Urothelium cell line (cell line): ENCODE results near the gene DNM3.

ENCODE experiments used
- DNase-seq: peaks from one replicate; pipeline ENCODE4 v3.0.0; 2011; ENCODE audit warnings: low spot score, mixed read lengths
- FAIRE-seq: peaks from 2 replicates; lab custom pipeline; 2011; peaks lifted over from hg19 to GRCh38; lab: Jason Lieb, UNC

Gene DNM3

GRCh38 chr1:171966426-171967220 is 125.3 kb downstream of the DNM3 start:
- DNase-seq (no peak), FAIRE-seq (no peak)

- FAIRE-seq (no peak), DNase-seq (no peak)
These were observed 127.9 kb downstream of the DNM3 start for GRCh38 chr1:171969226-171969625.

GRCh38 chr1:171969813-171970212 is 128.5 kb downstream of the DNM3 start:
- FAIRE-seq (no peak), DNase-seq (no peak)

- DNase-seq (no peak), FAIRE-seq (no peak)
These were observed 131.5 kb downstream of the DNM3 start for GRCh38 chr1:171972846-171973245.

GRCh38 chr1:171973421-171973820 is 132.1 kb downstream of the DNM3 start:
- FAIRE-seq (no peak), DNase-seq (no peak)

GRCh38 chr1:171981303-171981702 is 140.0 kb downstream of the DNM3 start:
- no peak for DNase-seq
- no peak for FAIRE-seq

- no peak for DNase-seq
- no peak for FAIRE-seq
These were observed 142.3 kb downstream of the DNM3 start for GRCh38 chr1:171983584-171983983.

GRCh38 chr1:171984262-171984661 is 143.0 kb downstream of the DNM3 start:
- DNase-seq = no peak
- FAIRE-seq = no peak

- FAIRE-seq (peak; percentile 37), DNase-seq (peak; percentile 32)
These were observed 143.7 kb downstream of the DNM3 start for GRCh38 chr1:171984850-171985485.

GRCh38 chr1:171985639-171986038 is 144.3 kb downstream of the DNM3 start:
- peak; percentile 28 for DNase-seq
- FAIRE-seq = no peak

- FAIRE-seq (no peak), DNase-seq (no peak)
These were observed 147.1 kb downstream of the DNM3 start for GRCh38 chr1:171988243-171988885.

- DNase-seq (no peak), FAIRE-seq (no peak)
These were observed 149.1 kb downstream of the DNM3 start for GRCh38 chr1:171990371-171990770.

GRCh38 chr1:171994293-171994692 is 153.0 kb downstream of the DNM3 start:
- FAIRE-seq (no peak), DNase-seq (no peak)

- FAIRE-seq = no peak
- DNase-seq = no peak
These were observed 154.3 kb downstream of the DNM3 start for GRCh38 chr1:171995573-171995972.

GRCh38 chr1:171997936-171998335 is 156.6 kb downstream of the DNM3 start:
- FAIRE-seq (no peak), DNase-seq (no peak)

GRCh38 chr1:171998711-171999110 is 157.4 kb downstream of the DNM3 start:
- FAIRE-seq = no peak
- DNase-seq = no peak

- no peak for FAIRE-seq
- DNase-seq = no peak
These were observed 158.5 kb downstream of the DNM3 start for GRCh38 chr1:171999756-172000155.

GRCh38 chr1:172001288-172001687 is 160.0 kb downstream of the DNM3 start:
- no peak for DNase-seq
- no peak for FAIRE-seq

- no peak for FAIRE-seq
- peak; percentile 25 for DNase-seq
These were observed 161.5 kb downstream of the DNM3 start for GRCh38 chr1:172002725-172003345.

- FAIRE-seq (no peak), DNase-seq (no peak)
These were observed 162.7 kb downstream of the DNM3 start for GRCh38 chr1:172003766-172004530.

- FAIRE-seq (no peak), DNase-seq (no peak)
These were observed 163.4 kb downstream of the DNM3 start for GRCh38 chr1:172004671-172005070.
